ENCODE results near the gene PYGB. TPM values are rescaled to one million over a fixed set of nuclear protein-coding genes. Genes with fewer than 3 reads are reported as not detected.
"Not testable (repeated sequence)": the region's sequence is repeated elsewhere in the genome, so short reads cannot be mapped to it uniquely, and the experiment has no call there.

The PYGB gene
- total RNA-seq, 1 donor from 2014 or later, result 117 TPM

GRCh38 chr20:25233016-25233772, 14.7 kb upstream of the PYGB start:
- no peak overlapping the region for H3K4me3 ChIP-seq
- H3K36me3 ChIP-seq, result no peaks in the 10 kb centered on the region
- H3K4me1 ChIP-seq, result peaks cover 20% of the 10 kb centered on the region
- no peak for DNase-seq (ENCODE audit: extremely low spot score in 2 of 2)
- no peak for TF ChIP-seq POLR2AphosphoS5 (IDR thresholded peaks at IDR 0.05; ENCODE audit: insufficient read depth in 1 of 2, low read depth in 1 of 2)
- TF ChIP-seq, protein P1, sequence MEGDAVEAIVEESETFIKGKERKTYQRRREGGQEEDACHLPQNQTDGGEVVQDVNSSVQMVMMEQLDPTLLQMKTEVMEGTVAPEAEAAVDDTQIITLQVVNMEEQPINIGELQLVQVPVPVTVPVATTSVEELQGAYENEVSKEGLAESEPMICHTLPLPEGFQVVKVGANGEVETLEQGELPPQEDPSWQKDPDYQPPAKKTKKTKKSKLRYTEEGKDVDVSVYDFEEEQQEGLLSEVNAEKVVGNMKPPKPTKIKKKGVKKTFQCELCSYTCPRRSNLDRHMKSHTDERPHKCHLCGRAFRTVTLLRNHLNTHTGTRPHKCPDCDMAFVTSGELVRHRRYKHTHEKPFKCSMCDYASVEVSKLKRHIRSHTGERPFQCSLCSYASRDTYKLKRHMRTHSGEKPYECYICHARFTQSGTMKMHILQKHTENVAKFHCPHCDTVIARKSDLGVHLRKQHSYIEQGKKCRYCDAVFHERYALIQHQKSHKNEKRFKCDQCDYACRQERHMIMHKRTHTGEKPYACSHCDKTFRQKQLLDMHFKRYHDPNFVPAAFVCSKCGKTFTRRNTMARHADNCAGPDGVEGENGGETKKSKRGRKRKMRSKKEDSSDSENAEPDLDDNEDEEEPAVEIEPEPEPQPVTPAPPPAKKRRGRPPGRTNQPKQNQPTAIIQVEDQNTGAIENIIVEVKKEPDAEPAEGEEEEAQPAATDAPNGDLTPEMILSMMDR (IDR thresholded peaks at IDR 0.05), result no peak
- no peak for TF ChIP-seq POLR2A (IDR thresholded peaks at IDR 0.05)
- intact Hi-C loops (cut with DNase I), result no loop called here
- no peaks in the 10 kb centered on the region for H3K9me3 ChIP-seq
- no peaks in the 10 kb centered on the region for H3K27me3 ChIP-seq
- peak overlapping the region; percentile 23 for H3K27ac ChIP-seq

- H3K36me3 ChIP-seq; H3K27ac ChIP-seq; H3K4me3 ChIP-seq; intact Hi-C loops (cut with DNase I); H3K27me3 ChIP-seq; H3K9me3 ChIP-seq; DNase-seq (ENCODE audit: extremely low spot score in 2 of 2): not testable (repeated sequence)
- H3K4me1 ChIP-seq, result peaks cover 29% of the 10 kb centered on the region
Measured at GRCh38 chr20:25234009-25234849, 13.7 kb upstream of the PYGB start.

GRCh38 chr20:25236450-25237304, 11.2 kb upstream of the PYGB start:
- Histone ChIP-seq H3K9me3 (no peaks in the 10 kb centered on the region), H3K27me3 (no peaks in the 10 kb centered on the region), H3K4me1 (peaks cover 29% of the 10 kb centered on the region), H3K36me3 (no peaks in the 10 kb centered on the region), H3K4me3 (no peak overlapping the region), H3K27ac (no peak overlapping the region)
- TF ChIP-seq, protein P1 (IDR thresholded peaks at IDR 0.05), result no peak
- TF ChIP-seq POLR2A (IDR thresholded peaks at IDR 0.05) (no peak), POLR2AphosphoS5 (IDR thresholded peaks at IDR 0.05; ENCODE audit: insufficient read depth in 1 of 2, low read depth in 1 of 2) (no peak)
- DNase-seq (ENCODE audit: extremely low spot score in 2 of 2), result no peak
- intact Hi-C loops (cut with DNase I), result no loop called here

GRCh38 chr20:25237610-25238318, 10.1 kb upstream of the PYGB start:
- Histone ChIP-seq H3K27me3 (no peaks in the 10 kb centered on the region), H3K36me3 (no peaks in the 10 kb centered on the region), H3K4me3 (no peak overlapping the region), H3K4me1 (peaks cover 29% of the 10 kb centered on the region), H3K27ac (peak overlapping the region; percentile 40), H3K9me3 (no peaks in the 10 kb centered on the region)
- DNase-seq (ENCODE audit: extremely low spot score in 2 of 2), result peak in 1 of 2 donors; percentile 96
- peak; percentile 57 to 95 for TF ChIP-seq POLR2AphosphoS5 (IDR thresholded peaks at IDR 0.05; ENCODE audit: insufficient read depth in 1 of 2, low read depth in 1 of 2)
- TF ChIP-seq, protein P1 (IDR thresholded peaks at IDR 0.05), result no peak
- intact Hi-C loops (cut with DNase I), result no loop called here
